Endothelial cell (in vitro differentiated cells): ENCODE results near the gene CLPTM1L. TPM values are rescaled to one million over a fixed set of nuclear protein-coding genes. Genes with fewer than 3 reads are reported as not detected.
"Not testable (repeated sequence)": the region's sequence is repeated elsewhere in the genome, so short reads cannot be mapped to it uniquely, and the experiment has no call there.

Source experiments
- DNase-seq: peaks from one replicate; pipeline ENCODE4 v3.0.0; 2021; ENCODE audit warnings: low spot score
- H3K27ac Mint-ChIP-seq: one replicate; pipeline ENCODE4 v1.8.0; 2021; ENCODE audit warnings: mixed read lengths, inconsistent platforms; ENCODE audit not compliant: unreplicated experiment
- H3K27me3 Mint-ChIP-seq: one replicate; pipeline ENCODE4 v1.8.0; 2021; ENCODE audit warnings: mild to moderate bottlenecking, moderate library complexity, mixed read lengths, inconsistent platforms; ENCODE audit not compliant: unreplicated experiment
- H3K36me3 Mint-ChIP-seq: one replicate; pipeline ENCODE4 v1.8.0; 2021; ENCODE audit warnings: mild to moderate bottlenecking, low read depth, mixed read lengths, inconsistent platforms; ENCODE audit not compliant: unreplicated experiment
- H3K4me1 Mint-ChIP-seq: one replicate; pipeline ENCODE4 v1.8.0; 2021; ENCODE audit warnings: mild to moderate bottlenecking, mixed read lengths, inconsistent platforms; ENCODE audit not compliant: unreplicated experiment
- H3K4me3 Mint-ChIP-seq: one replicate; pipeline ENCODE4 v1.8.0; 2021; ENCODE audit warnings: mild to moderate bottlenecking, mixed read lengths, inconsistent platforms; ENCODE audit not compliant: unreplicated experiment
- H3K9me3 Mint-ChIP-seq: one replicate; pipeline ENCODE4 v1.8.0; 2021; ENCODE audit warnings: mixed read lengths, inconsistent platforms; ENCODE audit not compliant: unreplicated experiment
- CTCF ChIP-seq: fragments of 200-600 bp; sonication (generic); IDR thresholded peaks from one replicate; pipeline ENCODE4 v1.5.0; 2021; ENCODE audit warnings: antibody characterized with exemption; ENCODE audit not compliant: unreplicated experiment
- total RNA-seq: library from RNA; stranded (reverse); fragmentation: NEBNext Ultra II Directional; extraction: Animal tissue kit (Norgen Biotek cat#: 25700); gene quantifications from one replicate; pipeline ENCODE4 v1.2.1, GENCODE V29; 2021; ENCODE audit not compliant: unreplicated experiment

CLPTM1L gene
- total RNA-seq, 1 donor from 2014 or later, result 86.6 TPM

- Mint-ChIP-seq H3K4me1 (no peaks in the 10 kb centered on the region), H3K27me3 (peaks cover 5% of the 10 kb centered on the region), H3K9me3 (no peaks in the 10 kb centered on the region), H3K36me3 (peaks cover 3% of the 10 kb centered on the region), H3K4me3 (no peak overlapping the region), H3K27ac (no peak overlapping the region)
- TF ChIP-seq CTCF, result no peak
- DNase-seq, result no peak
Measured at GRCh38 chr5:1375871-1376810, 31.2 kb upstream of the CLPTM1L start.

- H3K27ac Mint-ChIP-seq, result no peak overlapping the region
- no peaks in the 10 kb centered on the region for H3K9me3 Mint-ChIP-seq
- no peaks in the 10 kb centered on the region for H3K4me1 Mint-ChIP-seq
- H3K36me3 Mint-ChIP-seq, result peaks cover 3% of the 10 kb centered on the region
- H3K4me3 Mint-ChIP-seq, result no peak overlapping the region
- DNase-seq, result no peak
- TF ChIP-seq CTCF, result no peak
- no peaks in the 10 kb centered on the region for H3K27me3 Mint-ChIP-seq
Measured at GRCh38 chr5:1374679-1375055, 29.8 kb upstream of the CLPTM1L start.

- no peak for DNase-seq
- Mint-ChIP-seq H3K27me3 (peaks cover 2% of the 10 kb centered on the region), H3K4me3 (no peak overlapping the region), H3K9me3 (no peaks in the 10 kb centered on the region), H3K36me3 (peaks cover 3% of the 10 kb centered on the region), H3K27ac (no peak overlapping the region), H3K4me1 (no peaks in the 10 kb centered on the region)
- TF ChIP-seq CTCF, result no peak
Measured at GRCh38 chr5:1374030-1374678, 29.3 kb upstream of the CLPTM1L start.

GRCh38 chr5:1371972-1372342 is 27.1 kb upstream of the CLPTM1L start:
- H3K4me1 Mint-ChIP-seq, H3K27me3 Mint-ChIP-seq, H3K4me3 Mint-ChIP-seq, H3K36me3 Mint-ChIP-seq, H3K9me3 Mint-ChIP-seq, DNase-seq, H3K27ac Mint-ChIP-seq: not testable (repeated sequence)

- Mint-ChIP-seq H3K4me1 (no peaks in the 10 kb centered on the region), H3K27me3 (peaks cover 2% of the 10 kb centered on the region), H3K9me3 (no peaks in the 10 kb centered on the region), H3K36me3 (no peaks in the 10 kb centered on the region), H3K4me3 (no peak overlapping the region), H3K27ac (no peak overlapping the region)
- no peak for TF ChIP-seq CTCF
- no peak for DNase-seq
Measured at GRCh38 chr5:1371218-1371971, 26.5 kb upstream of the CLPTM1L start.
